HepG2 (cell line): ENCODE data around the gene TGFBI. TPM values are rescaled to one million over a fixed set of nuclear protein-coding genes. Genes with fewer than 3 reads are reported as not detected.
A peak's percentile ranks its signal among the peaks of the same experiment; 100 is the strongest.

Source experiments
- ATAC-seq: fragments of 200-7000 bp; cut with Tn5 transposase; 3 replicates; pipeline ENCODE4 v1.9.1; 2020; ENCODE audit warnings: mild to moderate bottlenecking, moderate library complexity
- BruUV-seq: library from RNA; stranded (reverse); fragments of 400-500 nt; replicated peaks from 2 replicates; lab custom pipeline; 2021; lab: Mats Ljungman, UMichigan
- CTCF ChIA-PET: fragments of 300-600 bp; formaldehyde crosslinking; extraction: SDS; loops from one replicate; lab custom pipeline; 2021; ENCODE audit warnings: low total read pairs, inconsistent platforms, low intra/inter-chr PET ratio; lab: Yijun Ruan, JAX
- POLR2A ChIA-PET: fragments of 350-600 bp; sonication (Branson Sonifier 250); formaldehyde crosslinking; loops from one replicate; lab custom pipeline; 2020; ENCODE audit warnings: antibody characterized with exemption, inconsistent platforms; lab: Yijun Ruan, JAX
- DNase-seq: peaks from one replicate; pipeline ENCODE4 v3.0.0-alpha.2; 2015; ENCODE audit warnings: low spot score
- FAIRE-seq: peaks from 3 replicates; lab custom pipeline; 2011; peaks lifted over from hg19 to GRCh38; lab: Jason Lieb, UNC
- H2AFZ ChIP-seq: one replicate; pipeline ENCODE4 v1.6.1; 2011; ENCODE audit warnings: low read length, inconsistent platforms
- H3K27ac ChIP-seq: fragments of 300-600 bp; 3 replicates; pipeline ENCODE4 v1.8.0; 2011; ENCODE audit warnings: mixed run types, mild to moderate bottlenecking, mixed read lengths, low read length, inconsistent platforms; ENCODE audit not compliant: insufficient read depth; ENCODE audit errors: extremely low read length
- H3K27me3 ChIP-seq, 2 experiments: fragments of 200-600 bp in 1 of 2; 2 replicates in 1 of 2; 3 replicates in 1 of 2; pipeline versions ENCODE4 v1.6.0 to v1.8.0; 2011; ENCODE audit warnings: low read length in 2 of 2, mild to moderate bottlenecking in 2 of 2, moderate library complexity in 2 of 2, inconsistent platforms in 1 of 2; ENCODE audit not compliant: insufficient read depth in 2 of 2, control insufficient read depth in 1 of 2
- H3K36me3 ChIP-seq, 2 experiments: fragments of 200-600 bp in 1 of 2; replicated peaks in 1 of 2; 2 replicates in 1 of 2; 3 replicates in 1 of 2; pipeline versions ENCODE4 v1.5.1 to v1.8.0; 2011; ENCODE audit warnings: low read length in 2 of 2, inconsistent platforms in 1 of 2; ENCODE audit not compliant: insufficient read depth in 2 of 2, control insufficient read depth in 1 of 2
- H3K4me1 ChIP-seq: 2 replicates; pipeline ENCODE4 v1.5.1; 2012; ENCODE audit warnings: low read length, inconsistent platforms; ENCODE audit not compliant: insufficient read depth
- H3K4me2 ChIP-seq: 2 replicates; pipeline ENCODE4 v1.6.0; 2011; ENCODE audit warnings: low read depth, low read length, inconsistent platforms
- H3K4me3 ChIP-seq, 3 experiments: fragments of 200-600 bp in 1 of 3; sonication (generic), shearing (Covaris generic) in 1 of 3; replicated peaks in 1 of 3; 2 replicates each; pipeline ENCODE4 v1.5.1; 2011 to 2016; ENCODE audit warnings: low read length in 3 of 3, inconsistent platforms in 2 of 3, low read depth in 2 of 3, mild to moderate bottlenecking in 2 of 3, control low read depth in 1 of 3, mixed read lengths in 1 of 3; ENCODE audit not compliant: insufficient read depth in 1 of 3
- H3K79me2 ChIP-seq: one replicate; pipeline ENCODE4 v1.6.1; 2011; ENCODE audit warnings: low read length, inconsistent platforms; ENCODE audit not compliant: insufficient read depth
- H3K9ac ChIP-seq: 2 replicates; pipeline ENCODE4 v1.6.0; 2011; ENCODE audit warnings: mild to moderate bottlenecking, low read depth, low read length, inconsistent platforms; ENCODE audit not compliant: insufficient read depth
- H3K9me3 ChIP-seq: 2 replicates; pipeline ENCODE4 v1.5.1; 2012; ENCODE audit warnings: mild to moderate bottlenecking, low read length
- H4K20me1 ChIP-seq: 2 replicates; pipeline ENCODE4 v1.6.0; 2011; ENCODE audit warnings: inconsistent platforms, mild to moderate bottlenecking, low read length, moderate library complexity; ENCODE audit not compliant: insufficient read depth
- CEBPB ChIP-seq: IDR thresholded peaks from 2 replicates; pipeline ENCODE4 v1.6.1; 2011; ENCODE audit warnings: low read depth, low read length, improper control_type of control experiment, borderline replicate concordance
- KLF16 ChIP-seq, 2 experiments: sonication (generic) in 1 of 2; formaldehyde crosslinking in 1 of 2; IDR thresholded peaks; 2 replicates each; pipeline versions ENCODE4 v1.6.1 to v1.8.0; 2016 to 2023; ENCODE audit warnings: missing genetic modification reagents in 2 of 2, missing compliant biosample characterization in 1 of 2
- MAFK ChIP-seq, 2 experiments: IDR thresholded peaks in 1 of 2; conservative IDR thresholded peaks in 1 of 2; 2 replicates each; pipeline ENCODE4 v1.6.1; 2011; ENCODE audit warnings: improper control_type of control experiment in 2 of 2, low read length in 2 of 2
- MTA3 ChIP-seq: sonication (generic); formaldehyde crosslinking; IDR thresholded peaks from 2 replicates; pipeline ENCODE4 v1.4.0; 2020; ENCODE audit warnings: missing genetic modification reagents
- TMF1 ChIP-seq: sonication (generic); formaldehyde crosslinking; IDR thresholded peaks from 2 replicates; pipeline ENCODE4 v1.8.1; 2022; ENCODE audit warnings: low read depth, missing genetic modification reagents
- UBTF ChIP-seq: sonication (generic); formaldehyde crosslinking; IDR thresholded peaks from 2 replicates; pipeline ENCODE4 v1.4.0; 2020; ENCODE audit warnings: mild to moderate bottlenecking, missing genetic modification reagents
- ZNF124 ChIP-seq: sonication (generic); formaldehyde crosslinking; IDR thresholded peaks from 2 replicates; pipeline ENCODE4 v1.4.0; 2020; ENCODE audit warnings: missing genetic modification reagents
- ZNF143 ChIP-seq: sonication (generic); formaldehyde crosslinking; IDR thresholded peaks from 2 replicates; pipeline ENCODE4 v1.4.0; 2020; ENCODE audit warnings: missing genetic modification reagents
- ZNF263 ChIP-seq: sonication (generic); formaldehyde crosslinking; IDR thresholded peaks from 2 replicates; pipeline ENCODE4 v1.4.0; 2020; ENCODE audit warnings: missing genetic modification reagents
- ZNF883 ChIP-seq: sonication (generic); formaldehyde crosslinking; IDR thresholded peaks from 2 replicates; pipeline ENCODE4 v1.5.1; 2020; ENCODE audit warnings: mild to moderate bottlenecking, missing genetic modification reagents; ENCODE audit errors: not compliant biosample characterization
- WGBS: methylation state at CpG from one replicate; pipeline ENCODE4 v1.1.6; 2017; ENCODE audit warnings: low lambda C conversion rate; 5-methylcytosine and 5-hydroxymethylcytosine counted together
- in situ Hi-C: cut with HindIII; loops from 2 replicates; pipeline ENCODE4 v1.10.0; 2017; ENCODE audit warnings: low pct_unique_long_range_greater_than_20kb; ENCODE audit not compliant: extremely low pct_ligation_motif_present
- intact Hi-C: fragments of 100-400 bp; cut with micrococcal nuclease; formaldehyde crosslinking; loops from one replicate; pipeline ENCODE4 v1.10.0; 2022; ENCODE audit not compliant: unreplicated experiment
- polyA plus RNA-seq, 8 experiments: library from polyadenylated mRNA; depleted of rRNA in 3 of 8; stranded (reverse) in 7 of 8; unstranded in 1 of 8; fragments of >200 nt; fragmentation: Illumina TruSeq in 4 of 8; extraction: Trizol in 4 of 8; gene quantifications; 2 replicates each; pipeline versions ENCODE4 v1.2.1 to v1.2.3, GENCODE V29; 2011 to 2016; ENCODE audit warnings: low read depth in 4 of 8, missing spikeins in 1 of 8, mixed read lengths in 1 of 8; ENCODE audit not compliant: insufficient read depth in 1 of 8
- total RNA-seq, 5 experiments: library from RNA; depleted of rRNA; stranded (reverse); fragments of >200 nt; fragmentation: Illumina TruSeq; extraction: Trizol; gene quantifications; 2 replicates each; pipeline ENCODE4 v1.2.3, GENCODE V29; 2016; ENCODE audit warnings: low read depth in 1 of 5
- TF ChIP-seq, protein P1 (sequence below): sonication (generic); formaldehyde crosslinking; IDR thresholded peaks from 2 replicates; pipeline ENCODE4 v1.5.0; 2020; ENCODE audit warnings: missing genetic modification reagents, mild to moderate bottlenecking, borderline replicate concordance

The TGFBI gene
- total and polyA plus RNA-seq, 2 of the 13 experiments (the other 11 are each of a cell fraction or from before 2014, with no cell fraction given) = 275 to 457 TPM

DNA sequence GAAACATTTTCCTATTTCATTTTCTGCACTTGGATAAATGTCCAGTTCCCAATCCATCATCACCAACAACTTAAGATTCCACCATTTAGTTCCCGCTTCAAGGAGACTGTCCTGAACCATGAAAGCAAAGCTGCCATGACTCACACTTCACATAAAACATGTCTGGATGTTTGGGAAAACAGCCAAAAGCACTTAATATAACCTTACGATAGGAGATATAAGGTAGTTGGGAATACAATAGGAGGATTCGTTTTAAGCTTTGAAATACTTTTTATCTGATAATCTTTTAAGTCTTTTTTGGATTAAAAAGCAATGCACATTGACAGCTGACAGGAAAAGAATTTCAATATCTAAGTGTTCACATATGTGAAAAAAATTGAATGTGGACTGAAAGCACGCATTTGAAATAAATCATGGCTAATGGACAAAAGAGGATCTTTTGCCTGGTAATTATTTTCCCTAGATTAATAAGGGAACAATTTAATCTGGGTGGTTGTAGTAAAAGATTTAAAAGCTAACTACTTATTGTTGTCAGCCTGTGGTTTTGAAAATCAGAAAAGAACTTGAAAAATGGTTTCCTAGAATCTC, 17.3 kb upstream of the TGFBI start:
- Histone ChIP-seq H3K9me3 (no peaks in the 10 kb centered on the region), H3K4me2 (no peak overlapping the region), H3K79me2 (no peaks in the 10 kb centered on the region), H3K27ac (no peak overlapping the region), H3K4me3 (no peak overlapping the region), H4K20me1 (no peaks in the 10 kb centered on the region), H3K4me1 (peaks cover 18% of the 10 kb centered on the region), H2AFZ (no peak overlapping the region), H3K36me3 (no peaks in the 10 kb centered on the region), H3K9ac (no peak overlapping the region), H3K27me3 (no peaks in the 10 kb centered on the region)
- in situ Hi-C loops (no loop called here), intact Hi-C loops (no loop called here)
- DNase-seq = no peak
- no peak for FAIRE-seq
- POLR2A ChIA-PET = no interaction called here
- CTCF ChIA-PET = no interaction called here
- no peak for ATAC-seq
- WGBS = 91% methylated on average over 4 of the region's 4 CpGs
- TF ChIP-seq TMF1 (CRISPR knock-in tag) (no peak), ZNF883 (CRISPR knock-in tag) (no peak)
- no TSS peak for BruUV-seq

GRCh38 chr5:136012041-136012804, 16.6 kb upstream of the TGFBI start:
- no peak overlapping the region for H3K4me3 ChIP-seq
- no peaks in the 10 kb centered on the region for H4K20me1 ChIP-seq
- H3K9ac ChIP-seq = no peak overlapping the region
- no peaks in the 10 kb centered on the region for H3K79me2 ChIP-seq
- no peak for FAIRE-seq
- no peaks in the 10 kb centered on the region for H3K27me3 ChIP-seq
- H2AFZ ChIP-seq = no peak overlapping the region
- no peak for ATAC-seq
- no peaks in the 10 kb centered on the region for H3K9me3 ChIP-seq
- WGBS = 47% methylated on average over 3 of the region's 3 CpGs
- H3K36me3 ChIP-seq = no peaks in the 10 kb centered on the region
- ChIA-PET POLR2A (no interaction called here), CTCF (no interaction called here)
- H3K4me2 ChIP-seq = no peak overlapping the region
- no peak overlapping the region for H3K27ac ChIP-seq
- no peak for TF ChIP-seq MTA3 (CRISPR knock-in tag)
- peak; percentile 10 to 68; a peak in 2 of 4 replicates for TF ChIP-seq MAFK (conservative IDR thresholded peaks at IDR 0.05 in 1 of 2, IDR thresholded peaks at IDR 0.05 in 1 of 2; ENCODE audit: low read length in 2 of 2)
- 0 out of 2 replicates have a peak, but pooled peaks have one; percentile 1 for TF ChIP-seq CEBPB
- no peak for TF ChIP-seq ZNF124 (CRISPR knock-in tag)
- TF ChIP-seq KLF16 (CRISPR knock-in tag; IDR thresholded peaks at IDR 0.05) = no peak
- TF ChIP-seq UBTF = no peak
- TF ChIP-seq ZNF143 (CRISPR knock-in tag) = no peak
- no peak for TF ChIP-seq ZNF263 (CRISPR knock-in tag)
- TF ChIP-seq, protein P1, sequence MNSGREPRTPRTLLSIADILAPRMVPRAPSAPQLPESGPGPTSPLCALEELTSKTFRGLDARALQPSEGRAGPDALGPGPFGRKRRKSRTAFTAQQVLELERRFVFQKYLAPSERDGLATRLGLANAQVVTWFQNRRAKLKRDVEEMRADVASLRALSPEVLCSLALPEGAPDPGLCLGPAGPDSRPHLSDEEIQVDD (CRISPR knock-in tag) = no peak
- peaks cover 11% of the 10 kb centered on the region for H3K4me1 ChIP-seq
- BruUV-seq = no TSS peak
- DNase-seq = no peak
- in situ Hi-C loops = no loop called here
- intact Hi-C loops = no loop called here
